HS-5 (cell line): ENCODE data around the gene RERE.
A peak's percentile ranks its signal among the peaks of the same experiment; 100 is the strongest.
"Not testable (repeated sequence)": the region's sequence is repeated elsewhere in the genome, so short reads cannot be mapped to it uniquely, and the experiment has no call there.

Experiments used
- DNase-seq: peaks from one replicate; pipeline ENCODE4 v3.0.0-alpha.2; 2012; ENCODE audit warnings: low read depth

RERE gene

DNA sequence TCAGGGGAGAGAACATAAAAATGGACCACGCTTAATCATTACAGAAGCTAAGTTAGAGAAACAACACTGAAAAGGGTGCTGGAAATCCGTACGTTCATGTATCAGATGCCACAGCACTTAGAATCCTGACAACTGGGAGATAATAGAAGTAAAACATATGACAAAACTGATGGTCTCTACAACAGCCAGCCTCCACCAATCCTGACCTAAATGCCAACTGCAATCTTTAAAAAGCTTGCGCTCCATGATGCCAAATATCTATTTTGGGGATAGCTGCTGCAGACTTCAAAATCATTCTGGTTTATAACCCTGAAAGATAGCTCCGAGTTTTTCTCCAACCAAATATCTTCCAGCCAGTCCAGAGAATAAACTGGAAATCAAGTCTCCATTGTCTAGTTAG is 178.3 kb downstream of the RERE start:
- DNase-seq, result no peak

DNA sequence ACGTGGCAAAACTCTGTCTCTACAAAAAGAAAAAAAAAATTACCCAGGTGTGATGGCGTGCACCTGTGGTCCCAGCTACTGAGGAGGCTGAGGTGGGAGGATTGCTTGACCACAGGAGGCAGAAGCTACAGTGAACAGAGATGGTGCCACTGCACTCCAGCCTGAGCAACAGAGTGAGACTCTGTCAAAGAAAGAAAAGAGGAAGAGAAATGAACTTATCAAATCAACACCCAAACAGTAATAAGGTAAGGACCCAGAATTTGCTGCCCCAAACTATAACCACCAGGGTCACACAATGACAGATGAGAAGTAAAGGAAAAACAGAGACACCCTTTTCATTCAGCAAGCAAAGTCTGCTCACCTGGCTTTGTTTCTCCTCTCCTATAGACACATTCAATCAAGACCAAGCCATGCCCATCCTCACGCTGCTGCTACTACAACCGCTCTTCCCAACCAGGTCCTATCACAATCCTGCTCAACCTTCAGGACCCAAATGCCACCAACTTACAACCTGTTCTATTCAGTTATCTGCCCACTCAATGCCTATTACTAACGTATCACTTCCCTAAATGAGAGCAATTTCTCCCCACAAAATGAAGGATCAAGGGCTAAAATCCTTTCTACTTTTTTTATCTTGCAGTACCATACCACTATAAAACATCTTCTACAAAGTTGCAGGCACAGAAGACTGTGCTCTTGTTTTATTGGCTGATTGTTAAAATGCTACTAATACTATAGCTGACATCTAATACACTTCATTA is 183.5 kb downstream of the RERE start:
- DNase-seq, result no peak

DNA sequence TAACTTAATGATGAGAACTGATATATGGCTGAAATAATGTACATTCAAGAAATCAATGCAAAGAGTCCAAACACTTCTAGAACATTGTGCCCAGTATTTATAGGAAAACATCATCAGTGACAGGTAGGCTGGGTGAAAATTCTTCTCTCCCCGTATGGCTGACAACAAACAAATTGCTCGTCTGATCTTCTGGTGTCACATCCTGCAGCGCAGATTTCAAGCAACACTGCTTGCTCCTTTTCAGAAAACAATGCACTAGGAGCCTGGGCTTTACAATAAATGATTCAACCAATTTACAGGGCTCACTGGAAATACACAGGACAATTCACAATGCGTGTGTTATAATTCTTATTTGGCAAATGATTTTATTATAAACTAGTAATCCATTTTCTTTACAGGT is 185.3 kb downstream of the RERE start:
- DNase-seq, result no peak

DNA sequence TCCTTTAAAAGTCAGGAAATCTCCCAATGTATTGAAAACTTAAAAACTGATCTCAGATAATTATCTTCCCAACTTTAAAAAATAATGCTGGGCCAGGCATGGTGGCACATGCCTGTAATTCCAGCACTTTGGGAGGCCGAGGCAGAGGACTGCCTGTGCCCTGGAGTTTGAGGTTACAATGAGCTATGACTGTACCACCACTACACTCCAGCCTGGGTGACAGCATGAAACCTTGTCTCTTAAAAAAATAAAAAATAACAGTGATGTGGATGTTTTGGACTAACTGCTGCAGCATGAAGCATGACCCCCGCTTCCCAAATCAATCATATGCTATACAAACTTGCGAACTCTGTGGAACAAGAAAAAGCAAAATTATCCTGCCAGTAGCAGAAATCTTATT is 186.3 kb downstream of the RERE start:
- no peak for DNase-seq

DNA sequence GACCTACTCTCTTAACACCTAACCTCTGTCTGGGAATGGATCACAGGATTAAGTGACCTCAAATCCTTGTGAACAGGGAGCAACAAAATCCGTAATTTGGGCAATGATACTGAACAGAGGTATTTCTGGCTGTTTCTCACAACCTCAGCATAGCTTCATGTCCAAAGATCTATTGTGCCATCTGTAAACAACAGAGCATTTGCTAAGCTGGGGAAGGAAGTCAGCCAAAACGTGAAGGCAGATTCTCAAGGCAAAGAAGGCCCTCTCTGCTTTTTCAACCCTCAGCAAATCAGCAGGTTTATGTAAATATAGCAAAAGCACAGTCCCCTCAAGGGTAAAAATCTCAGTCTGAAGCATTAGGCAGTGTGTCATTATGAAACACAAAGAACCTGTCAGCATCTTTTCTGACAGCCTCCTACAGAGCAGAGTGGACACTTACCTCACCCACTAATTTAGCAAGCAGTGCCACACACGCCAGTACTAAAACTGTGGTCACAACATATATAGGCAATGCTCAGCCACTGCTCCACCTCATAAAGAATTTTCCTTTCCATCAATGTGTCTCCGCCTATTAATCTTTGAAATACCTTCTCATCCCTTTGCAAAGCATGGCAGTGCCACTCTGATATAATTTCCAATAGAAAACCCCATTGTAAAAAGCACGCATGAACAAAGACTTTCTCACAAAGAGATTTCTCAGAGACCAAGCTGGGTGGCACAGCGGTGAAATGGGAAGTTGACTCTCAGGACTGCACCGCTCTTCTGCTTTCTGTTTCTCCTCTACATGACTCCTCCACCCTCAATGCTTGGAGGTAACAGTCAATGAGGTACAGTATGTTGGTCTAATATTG is 188.0 kb downstream of the RERE start:
- no peak for DNase-seq

DNA sequence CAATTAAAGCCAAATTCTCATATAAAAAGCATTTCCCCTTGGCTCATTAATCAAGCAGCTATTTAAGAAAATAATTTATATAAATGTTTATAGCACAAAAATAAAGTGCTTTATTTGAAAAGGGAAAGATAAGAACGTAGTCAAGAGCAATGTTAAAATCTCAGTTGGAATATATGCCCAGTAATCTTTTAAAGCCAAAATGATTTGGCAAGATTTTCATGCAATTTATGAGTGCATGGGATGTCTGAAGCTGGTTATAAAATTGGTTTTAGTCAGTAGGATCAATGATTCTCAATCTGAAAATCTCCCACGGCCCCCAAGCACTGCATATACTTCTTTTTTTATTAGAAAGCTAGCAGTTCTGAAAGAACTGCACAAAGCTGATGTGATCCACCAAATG is 188.8 kb downstream of the RERE start:
- DNase-seq, result no peak

DNA sequence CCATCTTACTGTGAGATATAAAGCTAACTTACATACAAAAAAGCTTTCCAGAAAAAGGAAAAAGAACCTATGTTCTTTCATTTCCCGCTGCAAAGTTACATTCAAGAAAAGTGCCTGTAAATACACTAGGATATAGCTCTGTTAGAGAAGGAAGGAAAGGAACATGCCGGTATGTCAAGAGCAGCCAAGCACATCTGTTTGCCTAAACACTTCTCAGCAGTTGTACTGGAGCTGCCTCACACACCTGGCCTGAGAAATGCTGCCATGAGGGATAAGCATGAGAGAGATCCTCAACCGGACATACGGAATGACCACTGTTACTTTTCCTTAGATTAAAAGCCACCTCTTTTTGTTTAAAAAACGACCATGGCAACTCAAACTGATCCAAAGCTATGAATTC is 189.7 kb downstream of the RERE start:
- no peak for DNase-seq

DNA sequence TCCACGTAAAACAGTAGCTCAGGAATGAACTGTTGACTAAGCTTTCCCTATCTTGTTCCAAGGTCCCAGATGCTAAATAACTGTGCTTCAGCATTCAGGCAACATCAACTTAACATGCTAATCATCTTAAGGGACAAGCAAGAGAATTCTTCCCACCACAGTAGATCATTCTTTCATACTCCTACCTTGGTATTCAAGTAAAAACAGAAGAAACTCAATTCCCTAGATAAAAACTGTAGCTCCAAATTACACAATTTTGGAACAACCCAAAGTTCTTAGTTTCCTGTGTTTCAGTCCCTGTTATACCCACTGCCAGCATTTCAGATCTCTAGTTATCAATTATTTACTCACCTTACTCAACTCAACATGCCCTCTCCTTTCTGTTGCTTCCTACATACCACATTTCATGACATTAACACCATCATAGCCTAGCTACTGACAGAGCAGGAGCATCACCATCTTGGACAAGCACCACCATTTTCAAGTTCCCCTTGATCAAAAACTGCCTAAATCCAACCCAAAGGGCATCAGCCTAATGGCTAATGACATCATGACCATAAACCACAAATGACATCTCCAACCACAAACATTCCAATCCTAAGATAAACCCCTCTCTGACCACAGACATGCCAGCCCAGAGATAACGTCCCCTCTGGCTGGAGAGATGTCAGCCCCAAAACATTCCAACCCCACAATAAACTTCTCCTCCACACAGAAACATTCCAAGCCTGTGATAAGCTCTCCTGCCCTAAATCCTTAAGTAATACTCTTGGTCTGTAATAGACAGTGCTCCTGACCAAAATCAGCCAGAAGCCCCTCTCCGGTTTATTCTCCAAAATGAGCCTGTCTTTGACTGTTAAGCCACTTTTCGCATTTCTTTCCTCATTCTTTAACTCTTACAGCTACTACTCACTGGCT is 191.2 kb downstream of the RERE start:
- DNase-seq, result peak; percentile 90

DNA sequence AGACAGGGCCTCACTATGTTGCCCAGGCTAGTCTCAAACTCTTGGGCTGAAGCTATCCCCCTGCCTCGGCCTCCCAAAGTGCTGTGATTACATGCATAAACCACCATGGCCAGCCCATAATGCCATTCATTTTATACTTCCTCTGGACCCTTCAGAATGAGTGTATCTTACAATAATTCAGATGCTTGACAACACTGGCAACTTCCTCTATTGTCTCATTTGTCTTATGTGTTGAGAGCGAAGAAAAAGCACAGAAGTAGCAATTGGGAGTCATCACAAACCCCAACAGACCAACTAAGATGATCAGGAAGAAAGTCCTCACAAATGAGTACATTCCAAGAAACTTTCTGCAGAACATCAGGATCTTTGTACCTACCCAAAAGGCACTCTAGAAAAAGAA is 191.9 kb downstream of the RERE start:
- no peak for DNase-seq

DNA sequence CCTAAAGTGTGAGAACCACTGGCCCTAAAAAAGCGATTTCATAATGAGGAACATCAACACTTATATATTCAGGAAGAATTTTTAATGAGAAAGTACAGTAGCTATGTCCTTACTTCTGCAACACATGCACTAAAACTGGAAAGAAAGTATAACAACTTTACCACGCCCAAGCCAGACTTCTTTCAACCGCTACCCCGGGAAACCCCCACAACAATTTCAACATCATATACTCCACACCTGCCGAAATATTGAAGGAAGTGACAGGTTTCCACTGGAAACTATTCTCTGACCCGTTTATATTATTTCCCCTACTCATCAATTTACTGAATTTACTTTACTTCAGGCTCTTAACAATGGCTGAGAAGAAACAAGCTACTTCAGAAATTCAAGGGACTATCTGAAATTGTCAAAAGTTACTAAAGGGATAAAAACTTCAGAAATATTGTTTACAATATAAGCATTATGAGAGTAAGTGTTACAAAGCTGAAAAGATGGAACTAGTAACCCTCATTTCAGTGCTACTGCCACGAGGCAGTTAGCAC is 193.7 kb downstream of the RERE start:
- DNase-seq, result not testable (repeated sequence)

DNA sequence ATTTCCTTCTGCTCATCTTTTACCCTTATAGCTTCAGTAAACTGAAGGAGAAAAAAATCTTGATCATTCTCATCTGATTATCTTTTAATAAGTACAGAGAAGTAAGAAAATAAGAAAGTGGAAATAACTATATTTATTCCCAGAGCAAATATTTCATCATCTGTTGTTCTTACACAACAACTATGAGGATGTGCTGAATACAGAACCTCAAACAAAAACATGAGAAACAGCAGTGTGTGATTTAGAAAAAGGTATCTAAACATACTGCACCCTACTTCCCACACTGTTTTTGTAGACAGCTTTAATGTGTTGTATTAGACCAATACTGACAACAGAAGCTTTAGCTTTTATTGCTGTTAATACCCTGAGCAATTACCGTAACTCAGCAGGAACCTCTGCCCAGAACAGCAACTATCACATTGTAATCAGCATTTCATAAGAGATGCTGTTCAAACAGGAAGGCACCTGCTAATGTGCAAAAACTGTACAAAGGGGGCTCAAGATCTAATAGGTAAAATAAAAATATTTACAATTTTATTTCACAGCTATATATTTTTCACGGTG is 195.6 kb downstream of the RERE start:
- DNase-seq, result not testable (repeated sequence)

DNA sequence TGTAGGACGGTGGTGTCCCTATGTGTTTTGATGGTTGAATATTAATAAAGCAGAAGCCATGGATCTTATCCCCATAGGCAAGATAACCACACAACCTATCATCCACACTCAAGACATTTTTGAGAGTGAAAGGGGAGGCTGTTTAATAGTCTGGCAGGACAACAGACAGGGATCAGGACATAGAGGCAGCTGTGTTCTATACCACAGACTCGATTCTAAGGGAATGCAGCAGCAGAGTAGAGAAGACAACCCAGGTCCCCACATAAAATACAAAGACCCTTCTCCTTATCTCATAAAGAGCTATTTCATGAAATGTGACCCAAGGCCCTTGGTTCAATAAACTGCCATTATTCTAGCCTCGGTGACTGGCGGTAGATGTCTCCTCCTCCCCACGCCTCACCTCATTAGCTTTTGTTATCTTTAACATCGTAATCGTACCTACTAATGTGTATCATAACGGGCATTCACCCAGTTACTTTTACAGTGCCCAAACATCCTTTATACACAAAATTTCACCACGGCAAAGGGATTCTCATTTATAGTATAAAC is 196.3 kb downstream of the RERE start:
- not testable (repeated sequence) for DNase-seq

DNA sequence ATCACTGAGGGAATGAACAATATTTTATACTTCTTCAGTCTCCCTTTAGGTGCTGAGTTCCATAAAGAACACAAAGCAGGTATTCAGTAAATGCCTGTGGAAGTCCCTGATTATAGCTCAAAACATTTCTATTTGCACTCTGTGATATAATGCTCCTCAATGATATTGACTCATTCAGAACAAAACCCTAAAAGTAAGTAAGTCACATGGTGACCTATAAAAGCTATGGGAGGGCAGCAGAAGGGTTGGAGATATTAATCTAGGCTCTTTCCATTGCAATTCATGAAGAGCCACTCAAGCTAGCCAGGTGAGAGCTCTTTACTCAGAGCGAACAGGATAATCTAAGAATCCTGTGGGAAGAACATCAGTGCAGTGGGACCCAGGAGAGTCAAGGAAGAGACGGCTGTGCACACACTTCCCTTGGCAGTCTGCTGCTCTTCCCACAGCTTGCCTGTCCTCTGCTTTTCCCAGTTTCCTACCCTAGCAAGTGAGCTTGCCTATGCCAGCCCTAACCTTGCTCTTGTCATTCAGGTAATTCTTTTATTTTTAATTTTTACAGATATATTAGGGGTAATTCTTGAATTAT is 197.4 kb downstream of the RERE start:
- DNase-seq, result not testable (repeated sequence)

DNA sequence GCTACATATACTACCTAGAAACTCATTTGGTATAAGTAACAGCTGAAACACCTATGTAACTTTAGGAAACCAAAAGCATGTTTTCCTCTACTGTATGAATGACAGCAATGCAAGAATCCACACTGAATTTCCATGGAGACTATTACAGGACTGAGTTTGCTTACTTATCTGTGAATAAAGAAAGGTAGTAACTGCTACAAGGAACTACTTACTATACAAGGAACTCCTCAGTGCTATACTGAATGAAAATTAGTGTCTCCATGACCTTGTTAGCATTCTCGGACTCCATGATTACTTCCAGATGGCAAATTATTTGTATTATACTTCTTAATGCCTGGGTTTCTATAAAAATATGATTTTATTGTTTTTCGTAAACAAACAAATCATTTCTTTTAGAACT is 198.0 kb downstream of the RERE start:
- DNase-seq, result not testable (repeated sequence)

DNA sequence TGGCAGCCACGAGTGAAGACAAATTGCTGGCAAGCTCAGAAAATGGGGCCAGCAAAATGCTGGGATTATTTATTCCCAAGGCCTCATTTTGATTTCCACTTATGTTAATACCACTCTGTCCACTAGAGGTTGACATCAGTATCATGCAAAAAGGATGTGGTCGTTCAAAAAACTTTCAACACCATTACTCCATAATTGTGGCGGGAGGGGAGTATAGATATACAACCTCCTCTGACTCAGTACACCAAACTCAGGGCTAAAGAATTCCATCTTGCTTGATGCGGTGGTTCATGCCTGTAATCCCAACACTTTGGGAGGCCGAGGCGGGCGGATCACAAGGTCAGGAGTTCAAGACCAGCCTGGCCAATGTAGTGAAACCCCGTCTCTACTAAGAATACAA is 200.6 kb downstream of the RERE start:
- DNase-seq, result peak; percentile 87

DNA sequence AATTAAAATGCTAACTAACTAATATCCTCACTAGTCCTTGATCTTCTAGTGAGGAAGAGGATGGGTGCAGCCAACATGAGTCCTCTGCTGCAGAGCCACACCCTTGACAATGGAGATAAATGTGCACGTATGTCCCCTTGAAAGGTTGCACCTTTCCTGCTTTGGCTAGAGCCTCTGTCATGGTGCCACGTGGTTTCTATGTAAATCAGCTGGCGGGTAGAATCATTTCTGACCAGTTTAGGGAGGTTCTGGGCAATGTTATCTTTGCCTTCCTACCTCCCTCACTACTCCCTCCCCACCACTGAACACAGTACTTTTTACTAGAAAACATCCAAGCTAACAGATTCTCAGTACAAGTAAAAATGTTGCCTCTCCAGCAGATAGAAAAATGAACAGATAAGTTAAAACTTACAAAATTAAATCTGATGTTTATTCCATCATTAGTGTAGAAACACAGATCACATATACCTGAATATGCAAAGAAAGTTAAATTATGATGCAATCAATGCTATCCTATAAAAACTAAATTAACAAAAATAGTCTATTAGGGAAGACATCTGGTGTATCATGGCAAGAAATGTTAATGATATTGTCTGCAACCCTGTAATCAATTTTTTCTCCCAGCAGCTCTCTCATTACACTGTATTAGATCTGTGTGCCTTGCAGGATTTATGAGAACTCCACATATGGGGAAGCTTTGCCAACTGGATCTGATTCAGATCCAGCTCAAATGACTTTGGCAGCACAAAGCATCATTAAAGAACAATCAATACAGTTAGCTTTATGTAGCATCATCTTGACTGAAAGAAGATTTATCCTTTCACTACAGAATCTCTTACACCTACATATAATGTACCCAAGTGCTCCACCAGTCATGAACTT is 205.6 kb downstream of the RERE start:
- not testable (repeated sequence) for DNase-seq

DNA sequence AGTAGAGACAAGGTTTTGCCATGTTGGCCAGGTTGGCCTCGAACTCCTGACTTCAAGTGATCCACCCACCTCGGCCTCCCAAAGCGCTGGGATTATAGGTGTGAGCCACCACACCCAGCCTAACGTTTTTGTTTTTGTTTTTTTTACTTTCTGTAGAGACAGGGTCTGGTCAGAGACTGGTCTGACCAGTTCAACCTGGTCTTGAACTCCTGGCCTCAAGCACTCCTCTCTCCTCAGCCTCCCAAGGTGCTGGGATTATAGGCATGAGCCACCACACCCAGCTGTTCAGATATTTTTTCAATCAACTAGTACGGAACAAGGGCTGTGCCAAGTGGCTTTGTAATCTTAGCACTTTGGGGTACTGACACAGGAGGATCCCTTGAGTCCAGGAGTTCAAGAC is 209.5 kb downstream of the RERE start:
- no peak for DNase-seq

DNA sequence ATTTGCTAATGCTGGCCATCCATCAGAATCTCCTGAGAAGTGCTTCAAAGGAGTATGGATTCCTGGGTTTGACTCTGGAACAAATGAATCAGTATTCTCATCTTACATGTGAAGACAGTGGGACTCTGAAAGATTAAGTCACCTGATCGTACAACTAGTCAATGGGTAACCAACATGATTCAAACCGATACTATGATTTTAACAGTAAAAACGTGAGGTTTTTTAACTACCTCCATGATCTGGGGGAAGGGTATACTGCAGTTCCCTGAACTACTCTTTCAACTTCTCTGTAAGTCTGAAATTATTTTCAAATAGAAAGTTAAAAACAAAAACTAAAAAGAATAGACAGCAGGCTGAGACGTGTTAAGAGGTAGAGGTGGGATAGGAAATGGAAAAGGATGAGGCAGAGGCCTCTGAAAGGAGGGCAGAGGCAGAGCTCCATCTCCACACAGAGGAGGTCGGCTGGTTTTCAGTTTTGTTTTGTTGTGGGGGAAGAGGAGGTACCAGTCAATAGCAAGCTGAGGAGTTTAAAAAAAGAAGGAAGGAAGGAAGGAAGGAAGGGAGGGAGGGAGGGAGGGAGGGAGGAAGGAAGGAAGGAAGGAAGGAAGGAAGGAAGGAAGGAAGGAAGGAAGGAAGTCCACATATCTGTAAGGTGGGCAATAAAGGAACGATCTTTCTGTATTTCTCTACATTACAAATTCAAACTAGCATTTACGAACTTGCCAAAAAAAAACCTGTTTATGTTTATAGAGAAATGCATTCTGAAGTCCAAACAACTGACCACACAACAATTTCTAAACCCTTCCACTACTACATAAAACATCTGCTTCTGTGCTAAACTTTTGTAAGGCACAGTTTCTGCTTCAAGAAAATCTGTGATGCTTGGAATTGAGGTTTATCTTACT is 213.1 kb downstream of the RERE start:
- DNase-seq, result no peak

DNA sequence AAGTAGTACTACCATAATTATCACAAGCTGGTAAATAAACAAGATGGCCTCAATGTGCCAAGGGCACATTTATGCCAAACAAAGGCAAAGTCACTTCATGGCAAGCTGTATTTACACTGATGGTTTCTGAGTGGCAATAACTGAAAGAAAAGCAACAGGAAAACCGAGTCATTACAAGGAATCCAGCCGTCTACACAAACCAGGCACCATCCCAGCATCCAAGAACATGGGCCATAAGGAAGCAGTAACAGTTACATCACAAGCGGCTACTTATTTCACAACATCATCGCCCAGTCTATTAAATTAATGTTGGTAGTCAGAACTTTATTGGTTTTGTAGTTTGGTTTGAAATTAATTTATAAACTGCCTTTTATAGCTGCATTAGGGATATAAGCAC is 214.2 kb downstream of the RERE start:
- no peak for DNase-seq
